ENCODE data around the gene WDR75. TPM values are rescaled to one million over a fixed set of nuclear protein-coding genes. Genes with fewer than 3 reads are reported as not detected.
"Not testable (repeated sequence)": the region's sequence is repeated elsewhere in the genome, so short reads cannot be mapped to it uniquely, and the experiment has no call there.

The WDR75 gene
- total RNA-seq, 2 experiments from 2014 or later, result 55.7 to 79.6 TPM

GRCh38 chr2:189435803-189436202 is 5.5 kb upstream of the WDR75 start:
- DNase-seq (ENCODE audit: low spot score); BruUV-seq (replicated peaks); H3K4me2 ChIP-seq (ENCODE audit: low read length); H3K9me3 ChIP-seq (ENCODE audit: low read length); CTCF ChIA-PET (ENCODE audit: unreplicated experiment); H3K4me1 ChIP-seq (ENCODE audit: insufficient read depth, low read length, poor library complexity, severe bottlenecking); H3K79me2 ChIP-seq (ENCODE audit: insufficient read depth, low read depth, low read length); H2AFZ ChIP-seq (ENCODE audit: low read length); H3K9me2 ChIP-seq (ENCODE audit: insufficient read depth, low read length); H3K27ac ChIP-seq (ENCODE audit: low read depth, low read length, poor library complexity, severe bottlenecking); H3K36me3 ChIP-seq (ENCODE audit: insufficient read depth, low read length); intact Hi-C loops (cut with micrococcal nuclease; ENCODE audit: unreplicated experiment); H4K20me1 ChIP-seq (ENCODE audit: insufficient read depth, low read length); H3K4me3 ChIP-seq (ENCODE audit: low read depth, low read length, poor library complexity, severe bottlenecking); POLR2A ChIA-PET: not testable (repeated sequence)

GRCh38 chr2:189437926-189438325 is 3.3 kb upstream of the WDR75 start:
- intact Hi-C loops (cut with micrococcal nuclease; ENCODE audit: unreplicated experiment), result no loop called here

GRCh38 chr2:189439342-189439741 is 1.9 kb upstream of the WDR75 start:
- Histone ChIP-seq H3K9me3 (ENCODE audit: low read length) (no peaks in the 10 kb centered on the region), H3K4me2 (ENCODE audit: low read length) (no peak overlapping the region), H3K36me3 (ENCODE audit: insufficient read depth, low read length) (peaks cover 20% of the 10 kb centered on the region), H2AFZ (ENCODE audit: low read length) (no peak overlapping the region), H4K20me1 (ENCODE audit: insufficient read depth, low read length) (peaks cover 7% of the 10 kb centered on the region; the same call in 1 of the 2 replicates), H3K4me3 (ENCODE audit: low read depth, low read length, poor library complexity, severe bottlenecking) (no peak overlapping the region), H3K4me1 (ENCODE audit: insufficient read depth, low read length, poor library complexity, severe bottlenecking) (peaks cover 26% of the 10 kb centered on the region), H3K79me2 (ENCODE audit: insufficient read depth, low read depth, low read length) (peaks cover 31% of the 10 kb centered on the region), H3K9me2 (ENCODE audit: insufficient read depth, low read length) (no peaks in the 10 kb centered on the region), H3K27ac (ENCODE audit: low read depth, low read length, poor library complexity, severe bottlenecking) (no peak overlapping the region)
- TF ChIP-seq EZH2phosphoT487 (IDR thresholded peaks at IDR 0.05; ENCODE audit: borderline replicate concordance, low read depth, low read length) (no peak), CTCF (conservative IDR thresholded peaks at IDR 0.05; ENCODE audit: low read length) (no peak)
- no TSS peak for BruUV-seq (replicated peaks)
- ChIA-PET CTCF (ENCODE audit: unreplicated experiment) (no interaction called here), POLR2A (interaction anchor here (0.8 to 3.7 kb wide), 3 partner anchors 9 to 25 kb away, joined by 3 to 35 read pairs (median 13); no protein-coding TSS in a partner anchor)
- DNase-seq (ENCODE audit: low spot score), result no peak
- intact Hi-C loops (cut with micrococcal nuclease; ENCODE audit: unreplicated experiment), result no loop called here

More at GRCh38 chr2:189437926-189438325, 3.3 kb upstream of the WDR75 start:
- Histone ChIP-seq H4K20me1 (ENCODE audit: insufficient read depth, low read length) (no peaks in the 10 kb centered on the region), H3K79me2 (ENCODE audit: insufficient read depth, low read depth, low read length) (peaks cover 17% of the 10 kb centered on the region), H3K4me3 (ENCODE audit: low read depth, low read length, poor library complexity, severe bottlenecking) (no peak overlapping the region), H3K4me1 (ENCODE audit: insufficient read depth, low read length, poor library complexity, severe bottlenecking) (peaks cover 12% of the 10 kb centered on the region), H3K9me3 (ENCODE audit: low read length) (no peaks in the 10 kb centered on the region), H3K9me2 (ENCODE audit: insufficient read depth, low read length) (no peaks in the 10 kb centered on the region), H3K4me2 (ENCODE audit: low read length) (no peak overlapping the region), H2AFZ (ENCODE audit: low read length) (no peak overlapping the region), H3K36me3 (ENCODE audit: insufficient read depth, low read length) (peaks cover 5% of the 10 kb centered on the region; the same call in 1 of the 2 replicates), H3K27ac (ENCODE audit: low read depth, low read length, poor library complexity, severe bottlenecking) (no peak overlapping the region)
- TF ChIP-seq CTCF (conservative IDR thresholded peaks at IDR 0.05; ENCODE audit: low read length) (no peak), EZH2phosphoT487 (IDR thresholded peaks at IDR 0.05; ENCODE audit: borderline replicate concordance, low read depth, low read length) (no peak)
- ChIA-PET CTCF (ENCODE audit: unreplicated experiment) (no interaction called here), POLR2A (interaction anchor here (1.0 kb wide), 1 partner anchor 104 kb away, joined by 3 read pairs; no protein-coding TSS in a partner anchor)
- DNase-seq (ENCODE audit: low spot score), result no peak
- BruUV-seq (replicated peaks), result no TSS peak

Measured in OCI-LY7 (cell line).